K562 (cell line): ENCODE results near the gene TPSG1. TPM values are rescaled to one million over a fixed set of nuclear protein-coding genes. Genes with fewer than 3 reads are reported as not detected.

ENCODE experiments used
- CREB1 ChIP-seq, 2 experiments: sonication (generic) in 1 of 2; formaldehyde crosslinking in 1 of 2; IDR thresholded peaks; 2 replicates each; pipeline versions ENCODE4 v1.6.1 to v1.8.0; 2012 to 2022; ENCODE audit warnings: inconsistent platforms in 1 of 2, mild to moderate bottlenecking in 1 of 2, missing genetic modification reagents in 1 of 2, moderate library complexity in 1 of 2
- EZH2 ChIP-seq: IDR thresholded peaks from 2 replicates; pipeline ENCODE4 v1.6.1; 2012; ENCODE audit warnings: low read depth, mild to moderate bottlenecking, inconsistent platforms, low read length, borderline replicate concordance
- HMG20A ChIP-seq: fragments of 450-650 bp; formaldehyde crosslinking; conservative IDR thresholded peaks from 2 replicates; pipeline ENCODE4 v1.4.0; 2020; ENCODE audit warnings: mild to moderate bottlenecking, mixed read lengths
- MAX ChIP-seq: sonication (generic); formaldehyde crosslinking; IDR thresholded peaks from 2 replicates; pipeline ENCODE4 v1.9.0; 2022; ENCODE audit warnings: mild to moderate bottlenecking, missing genetic modification reagents
- MNT ChIP-seq, 2 experiments: fragments of 450-650 bp; conservative IDR thresholded peaks; 2 replicates each; pipeline ENCODE4 v1.6.1; 2017; ENCODE audit warnings: mild to moderate bottlenecking in 2 of 2, moderate library complexity in 2 of 2
- NONO ChIP-seq, 2 experiments: fragments of 200-400 bp in 1 of 2; fragments of 450-650 bp in 1 of 2; formaldehyde crosslinking in 1 of 2; IDR thresholded peaks; 2 replicates each; pipeline ENCODE4 v1.6.1; 2017; ENCODE audit warnings: low read depth in 2 of 2, mild to moderate bottlenecking in 2 of 2, moderate library complexity in 2 of 2, low read length in 1 of 2
- RBBP5 ChIP-seq: fragments of 200-600 bp; sonication (generic); IDR thresholded peaks from 2 replicates; pipeline ENCODE4 v1.6.1; 2012; ENCODE audit warnings: borderline replicate concordance, mild to moderate bottlenecking, low read length, control low read depth, inconsistent platforms; ENCODE audit not compliant: insufficient read depth, poor library complexity, severe bottlenecking
- SMARCC2 ChIP-seq: fragments of 450-650 bp; IDR thresholded peaks from 2 replicates; pipeline ENCODE4 v1.6.1; 2017; ENCODE audit warnings: antibody characterized with exemption, moderate library complexity, mild to moderate bottlenecking, low read depth
- ZBTB7A ChIP-seq: IDR thresholded peaks from 2 replicates; pipeline ENCODE4 v1.6.1; 2011; ENCODE audit warnings: low read depth, mild to moderate bottlenecking, low read length, moderate library complexity, borderline replicate concordance; ENCODE audit not compliant: control insufficient read depth
- ZNF551 ChIP-seq: fragments of 250-450 bp; sonication (Bioruptor Pico); IDR thresholded peaks from 2 replicates; pipeline ENCODE4 v1.5.0; 2021; ENCODE audit warnings: mild to moderate bottlenecking, moderate library complexity
- polyA plus RNA-seq, 8 experiments: library from polyadenylated mRNA; depleted of rRNA in 4 of 8; stranded (reverse) in 5 of 8; unstranded in 3 of 8; fragments of >200 nt; fragmentation: Nextera tagmentation in 2 of 8; fragmentation: Illumina TruSeq in 1 of 8; extraction: Ambion mirVana in 2 of 8; extraction: Trizol in 1 of 8; gene quantifications; 2 replicates each; pipeline versions ENCODE4 v1.2.1 to v1.2.3, GENCODE V29; 2011 to 2014; ENCODE audit warnings: inconsistent platforms in 1 of 8, missing spikeins in 1 of 8
- total RNA-seq, 7 experiments: library from RNA; depleted of rRNA in 6 of 7; stranded (reverse); fragments of >200 nt in 6 of 7; fragmentation: Illumina TruSeq in 2 of 7; extraction: Trizol in 2 of 7; gene quantifications; 2 replicates each; pipeline versions ENCODE4 v1.2.1 to v1.2.3, GENCODE V29; 2011 to 2021; ENCODE audit warnings: low replicate concordance in 1 of 7
- TF ChIP-seq, protein P1 (sequence below): fragments of 450-650 bp; formaldehyde crosslinking; IDR thresholded peaks from 2 replicates; pipeline ENCODE4 v1.4.0; 2022; ENCODE audit warnings: missing genetic modification characterization

The TPSG1 gene
- total and polyA plus RNA-seq, 9 of the 15 experiments (the other 6 are each of a cell fraction or from before 2014, with no cell fraction given), result not detected

DNA sequence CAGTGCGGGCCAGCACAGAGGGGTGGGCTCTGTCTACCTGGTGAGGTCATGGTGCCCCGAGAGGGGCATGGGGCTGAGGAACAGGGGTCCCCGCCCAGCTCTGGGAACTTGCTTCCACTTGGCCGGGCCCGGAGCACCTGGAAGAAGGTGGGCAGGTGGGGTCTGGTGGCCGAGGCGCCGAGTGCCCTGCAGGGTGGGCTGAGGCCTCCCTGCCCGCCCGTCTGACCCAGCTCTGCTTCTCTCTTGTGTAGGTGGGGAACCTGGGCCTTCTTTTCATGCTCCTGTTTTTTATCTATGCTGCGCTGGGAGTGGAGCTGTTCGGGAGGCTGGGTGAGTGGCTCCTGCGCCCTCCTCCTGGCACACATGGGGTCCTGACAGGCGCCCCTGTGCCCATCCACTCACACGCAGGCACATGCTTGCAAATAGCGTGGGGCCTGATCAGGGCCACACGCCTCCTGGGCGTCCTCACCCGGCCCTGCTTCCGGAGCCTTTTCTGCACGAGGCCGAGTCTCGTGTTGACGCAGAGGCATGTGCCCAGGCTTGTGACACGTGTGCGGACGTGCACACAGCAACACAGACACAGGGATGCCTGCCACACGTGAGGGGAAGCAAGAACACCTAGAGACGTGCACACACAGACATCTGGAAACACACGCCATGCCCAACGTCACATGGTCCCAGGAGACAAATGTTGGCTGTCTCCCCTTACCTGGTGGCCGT, 8.2 kb downstream of the TPSG1 start (continued):
- TF ChIP-seq MAX (peak; percentile 76), NONO (IDR thresholded peaks at IDR 0.05; ENCODE audit: low read depth in 2 of 2, low read length in 1 of 2) (no peak), CREB1 (IDR thresholded peaks at IDR 0.05) (no peak), CREB1 (CRISPR knock-in tag; IDR thresholded peaks at IDR 0.05) (0 out of 2 replicates have a peak, but pooled peaks have one; percentile 10), SMARCC2 (no peak), RBBP5 (no peak), ZBTB7A (no peak), MNT (conservative IDR thresholded peaks at IDR 0.05) (0 out of 4 replicates have a peak, but pooled peaks of 1 of the 2 experiments have one; percentile 17), EZH2 (peak; percentile 77; the same call in 1 of the 2 replicates), HMG20A (CRISPR knock-in tag) (no peak), ZNF551 (CRISPR knock-in tag) (no peak)
- TF ChIP-seq, protein P1, sequence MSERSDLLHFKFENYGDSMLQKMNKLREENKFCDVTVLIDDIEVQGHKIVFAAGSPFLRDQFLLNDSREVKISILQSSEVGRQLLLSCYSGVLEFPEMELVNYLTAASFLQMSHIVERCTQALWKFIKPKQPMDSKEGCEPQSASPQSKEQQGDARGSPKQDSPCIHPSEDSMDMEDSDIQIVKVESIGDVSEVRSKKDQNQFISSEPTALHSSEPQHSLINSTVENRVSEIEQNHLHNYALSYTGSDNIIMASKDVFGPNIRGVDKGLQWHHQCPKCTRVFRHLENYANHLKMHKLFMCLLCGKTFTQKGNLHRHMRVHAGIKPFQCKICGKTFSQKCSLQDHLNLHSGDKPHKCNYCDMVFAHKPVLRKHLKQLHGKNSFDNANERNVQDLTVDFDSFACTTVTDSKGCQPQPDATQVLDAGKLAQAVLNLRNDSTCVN, result no peak
